Activated naive CD8-positive, alpha-beta T cell treated with anti-CD3 and anti-CD28 coated beads, Interleukin-2, amount 50 U/mL, for 24 hours (primary cell): ENCODE measurements around the gene RNF115.
A peak's percentile ranks its signal among the peaks of the same experiment; 100 is the strongest.
"Not testable (repeated sequence)": the region's sequence is repeated elsewhere in the genome, so short reads cannot be mapped to it uniquely, and the experiment has no call there.

Experiments
- ATAC-seq: fragments of 150-1000 bp; cut with Tn5 transposase; one replicate; pipeline ENCODE4 v1.10.0; 2021
- DNase-seq: peaks from one replicate; pipeline ENCODE4 v3.0.0; 2021
- H3K27ac Mint-ChIP-seq: one replicate; pipeline ENCODE4 v1.8.0; 2021; ENCODE audit warnings: mild to moderate bottlenecking, mixed read lengths
- H3K27me3 Mint-ChIP-seq: one replicate; pipeline ENCODE4 v1.8.0; 2021; ENCODE audit warnings: mixed read lengths
- H3K36me3 Mint-ChIP-seq: one replicate; pipeline ENCODE4 v1.8.0; 2021; ENCODE audit warnings: low read depth, mixed read lengths
- H3K4me1 Mint-ChIP-seq: one replicate; pipeline ENCODE4 v1.8.0; 2021; ENCODE audit warnings: mixed read lengths
- H3K4me3 Mint-ChIP-seq: one replicate; pipeline ENCODE4 v1.8.0; 2021; ENCODE audit warnings: mild to moderate bottlenecking, moderate library complexity, mixed read lengths
- H3K9me3 Mint-ChIP-seq: one replicate; pipeline ENCODE4 v1.8.0; 2021; ENCODE audit warnings: mixed read lengths

Gene RNF115

GRCh38 chr1:145805057-145805456 is 18.8 kb downstream of the RNF115 start:
- DNase-seq (no peak), ATAC-seq (no peak)
- Mint-ChIP-seq H3K4me1 (peaks cover 43% of the 10 kb centered on the region), H3K27ac (no peak overlapping the region), H3K4me3 (no peak overlapping the region), H3K27me3 (no peaks in the 10 kb centered on the region), H3K36me3 (peaks cover 13% of the 10 kb centered on the region), H3K9me3 (no peaks in the 10 kb centered on the region)

GRCh38 chr1:145804235-145805045 is 19.5 kb downstream of the RNF115 start:
- Mint-ChIP-seq H3K27ac (no peak overlapping the region), H3K4me1 (peaks cover 46% of the 10 kb centered on the region), H3K36me3 (peaks cover 17% of the 10 kb centered on the region), H3K27me3 (no peaks in the 10 kb centered on the region), H3K9me3 (peaks cover 5% of the 10 kb centered on the region), H3K4me3 (no peak overlapping the region)
- no peak for DNase-seq
- no peak for ATAC-seq

- ATAC-seq (no peak), DNase-seq (no peak)
- no peaks in the 10 kb centered on the region for H3K27me3 Mint-ChIP-seq
- no peak overlapping the region for H3K27ac Mint-ChIP-seq
- peaks cover 37% of the 10 kb centered on the region for H3K4me1 Mint-ChIP-seq
- H3K9me3 Mint-ChIP-seq: peaks cover 38% of the 10 kb centered on the region
- H3K36me3 Mint-ChIP-seq: peaks cover 50% of the 10 kb centered on the region
- H3K4me3 Mint-ChIP-seq: no peak overlapping the region
Observed at GRCh38 chr1:145799806-145800205, 24.1 kb downstream of the RNF115 start.

GRCh38 chr1:145796753-145797152 is 27.1 kb downstream of the RNF115 start:
- peaks cover 58% of the 10 kb centered on the region for H3K36me3 Mint-ChIP-seq
- no peak overlapping the region for H3K4me3 Mint-ChIP-seq
- H3K9me3 Mint-ChIP-seq: peaks cover 38% of the 10 kb centered on the region
- ATAC-seq (no peak), DNase-seq (no peak)
- H3K4me1 Mint-ChIP-seq: peaks cover 21% of the 10 kb centered on the region
- H3K27me3 Mint-ChIP-seq: no peaks in the 10 kb centered on the region
- H3K27ac Mint-ChIP-seq: no peak overlapping the region

GRCh38 chr1:145795257-145795881 is 28.5 kb downstream of the RNF115 start:
- Mint-ChIP-seq H3K9me3 (peaks cover 38% of the 10 kb centered on the region), H3K27ac (no peak overlapping the region), H3K36me3 (peaks cover 56% of the 10 kb centered on the region), H3K27me3 (no peaks in the 10 kb centered on the region), H3K4me3 (no peak overlapping the region), H3K4me1 (peaks cover 15% of the 10 kb centered on the region)
- DNase-seq (no peak), ATAC-seq (no peak)

GRCh38 chr1:145792484-145792883 is 31.4 kb downstream of the RNF115 start:
- H3K4me1 Mint-ChIP-seq: peaks cover 14% of the 10 kb centered on the region
- no peak for DNase-seq
- ATAC-seq: no peak
- H3K36me3 Mint-ChIP-seq: peaks cover 41% of the 10 kb centered on the region
- H3K9me3 Mint-ChIP-seq: peaks cover 15% of the 10 kb centered on the region
- H3K27me3 Mint-ChIP-seq: no peaks in the 10 kb centered on the region
- H3K4me3 Mint-ChIP-seq: no peak overlapping the region
- H3K27ac Mint-ChIP-seq: no peak overlapping the region

GRCh38 chr1:145791860-145792259 is 32.0 kb downstream of the RNF115 start:
- H3K4me3 Mint-ChIP-seq, ATAC-seq, H3K27ac Mint-ChIP-seq, DNase-seq, H3K27me3 Mint-ChIP-seq: not testable (repeated sequence)
- H3K36me3 Mint-ChIP-seq: peaks cover 37% of the 10 kb centered on the region
- H3K4me1 Mint-ChIP-seq: peaks cover 16% of the 10 kb centered on the region
- peaks cover 10% of the 10 kb centered on the region for H3K9me3 Mint-ChIP-seq

GRCh38 chr1:145788580-145788979 is 35.3 kb downstream of the RNF115 start:
- ATAC-seq (no peak), DNase-seq (no peak)
- H3K27ac Mint-ChIP-seq: no peak overlapping the region
- H3K27me3 Mint-ChIP-seq: no peaks in the 10 kb centered on the region
- no peaks in the 10 kb centered on the region for H3K9me3 Mint-ChIP-seq
- H3K4me3 Mint-ChIP-seq: no peak overlapping the region
- peaks cover 25% of the 10 kb centered on the region for H3K36me3 Mint-ChIP-seq
- peaks cover 33% of the 10 kb centered on the region for H3K4me1 Mint-ChIP-seq

- Mint-ChIP-seq H3K27ac (peak overlapping the region; percentile 40), H3K4me3 (no peak overlapping the region), H3K4me1 (peaks cover 33% of the 10 kb centered on the region), H3K36me3 (peaks cover 24% of the 10 kb centered on the region), H3K9me3 (no peaks in the 10 kb centered on the region), H3K27me3 (no peaks in the 10 kb centered on the region)
- ATAC-seq: peak; percentile 75
- DNase-seq: no peak
Observed at GRCh38 chr1:145786271-145786670, 37.6 kb downstream of the RNF115 start.

- Mint-ChIP-seq H3K4me1 (peaks cover 33% of the 10 kb centered on the region), H3K4me3 (no peak overlapping the region), H3K36me3 (peaks cover 29% of the 10 kb centered on the region), H3K27ac (no peak overlapping the region), H3K9me3 (no peaks in the 10 kb centered on the region), H3K27me3 (no peaks in the 10 kb centered on the region)
- ATAC-seq: no peak
- DNase-seq: no peak
Observed at GRCh38 chr1:145785547-145785946, 38.3 kb downstream of the RNF115 start.

GRCh38 chr1:145784409-145784808 is 39.5 kb downstream of the RNF115 start:
- Mint-ChIP-seq H3K36me3 (peaks cover 29% of the 10 kb centered on the region), H3K27ac (no peak overlapping the region), H3K27me3 (no peaks in the 10 kb centered on the region), H3K4me3 (no peak overlapping the region), H3K4me1 (peaks cover 33% of the 10 kb centered on the region), H3K9me3 (no peaks in the 10 kb centered on the region)
- DNase-seq: no peak
- no peak for ATAC-seq

GRCh38 chr1:145782272-145783099 is 41.4 kb downstream of the RNF115 start:
- Mint-ChIP-seq H3K4me3 (no peak overlapping the region), H3K27me3 (no peaks in the 10 kb centered on the region)
- ATAC-seq: no peak

GRCh38 chr1:145778146-145778540 is 45.8 kb downstream of the RNF115 start:
- Mint-ChIP-seq H3K4me1 (peaks cover 15% of the 10 kb centered on the region), H3K27ac (no peak overlapping the region), H3K4me3 (no peak overlapping the region), H3K9me3 (no peaks in the 10 kb centered on the region), H3K27me3 (no peaks in the 10 kb centered on the region), H3K36me3 (peaks cover 19% of the 10 kb centered on the region)
- no peak for ATAC-seq
- no peak for DNase-seq

More at GRCh38 chr1:145782272-145783099, 41.4 kb downstream of the RNF115 start:
- no peak for DNase-seq
- Mint-ChIP-seq H3K9me3 (no peaks in the 10 kb centered on the region), H3K4me1 (peaks cover 28% of the 10 kb centered on the region), H3K27ac (peak overlapping the region; percentile 19), H3K36me3 (peaks cover 21% of the 10 kb centered on the region)

GRCh38 chr1:145777357-145778145 is 46.3 kb downstream of the RNF115 start:
- H3K4me3 Mint-ChIP-seq: no peak overlapping the region
- H3K36me3 Mint-ChIP-seq: peaks cover 22% of the 10 kb centered on the region
- no peak for ATAC-seq
- no peak overlapping the region for H3K27ac Mint-ChIP-seq
- DNase-seq: no peak
- H3K4me1 Mint-ChIP-seq: peaks cover 18% of the 10 kb centered on the region
- H3K27me3 Mint-ChIP-seq: no peaks in the 10 kb centered on the region
- H3K9me3 Mint-ChIP-seq: no peaks in the 10 kb centered on the region
